Effector memory CD8-positive, alpha-beta T cell (primary cell): Measurements from ENCODE around the gene HM13.
A peak's percentile ranks its signal among the peaks of the same experiment; 100 is the strongest.
"Not testable (repeated sequence)": the region's sequence is repeated elsewhere in the genome, so short reads cannot be mapped to it uniquely, and the experiment has no call there.

ENCODE experiments used
- ATAC-seq: fragments of 150-1000 bp; cut with Tn5 transposase; replicated peaks from 2 replicates; pipeline ENCODE4 v1.10.0; 2021; ENCODE audit warnings: mild to moderate bottlenecking, moderate library complexity
- DNase-seq, 3 experiments: peaks; one replicate each; pipeline ENCODE4 v3.0.0; 2021
- H3K27ac Mint-ChIP-seq, 2 donors: one replicate each; pipeline ENCODE4 v1.8.0; 2022; ENCODE audit warnings: mild to moderate bottlenecking in 2 of 2, mixed read lengths in 2 of 2, moderate library complexity in 2 of 2
- H3K27me3 Mint-ChIP-seq, 2 donors: one replicate each; pipeline ENCODE4 v1.8.0; 2022; ENCODE audit warnings: mixed read lengths in 2 of 2
- H3K36me3 Mint-ChIP-seq: one replicate; pipeline ENCODE4 v1.8.0; 2022; ENCODE audit warnings: mild to moderate bottlenecking, moderate library complexity, mixed read lengths; ENCODE audit not compliant: insufficient read depth
- H3K4me1 Mint-ChIP-seq, 2 donors: one replicate each; pipeline ENCODE4 v1.8.0; 2022; ENCODE audit warnings: low read depth in 2 of 2, mixed read lengths in 2 of 2
- H3K4me3 Mint-ChIP-seq, 2 donors: one replicate each; pipeline ENCODE4 v1.8.0; 2022; ENCODE audit warnings: mild to moderate bottlenecking in 2 of 2, mixed read lengths in 2 of 2, moderate library complexity in 2 of 2
- H3K9me3 Mint-ChIP-seq, 2 donors: one replicate each; pipeline ENCODE4 v1.8.0; 2022; ENCODE audit warnings: mixed read lengths in 2 of 2

Gene HM13

GRCh38 chr20:31597481-31597855 lies 83.2 kb downstream of the HM13 start:
- peaks cover 2 to 31% of the 10 kb centered on the region in 2 donors for H3K27me3 Mint-ChIP-seq
- no peak overlapping the region for H3K27ac Mint-ChIP-seq
- ATAC-seq (no peak), DNase-seq (no peak)
- H3K9me3 Mint-ChIP-seq, result no peaks in the 10 kb centered on the region
- H3K4me1 Mint-ChIP-seq, result peaks cover 2 to 3% of the 10 kb centered on the region in 2 donors
- H3K4me3 Mint-ChIP-seq, result no peak overlapping the region
- peaks cover 3% of the 10 kb centered on the region for H3K36me3 Mint-ChIP-seq

GRCh38 chr20:31602431-31602778 lies 88.2 kb downstream of the HM13 start:
- no peaks in the 10 kb centered on the region for H3K9me3 Mint-ChIP-seq
- peak overlapping the region in 1 of 2 donors; percentile 66 for H3K4me3 Mint-ChIP-seq
- H3K27ac Mint-ChIP-seq, result peak overlapping the region; percentile 57 to 92
- peaks cover 26 to 31% of the 10 kb centered on the region in 2 donors for H3K4me1 Mint-ChIP-seq
- ATAC-seq (no peak), DNase-seq (no peak)
- H3K27me3 Mint-ChIP-seq, result peaks cover 31 to 37% of the 10 kb centered on the region in 2 donors
- peaks cover 34% of the 10 kb centered on the region for H3K36me3 Mint-ChIP-seq

GRCh38 chr20:31602779-31603441 lies 88.7 kb downstream of the HM13 start:
- H3K4me3 Mint-ChIP-seq, result peak overlapping the region; percentile 66 to 68
- DNase-seq (peak; percentile 51 to 55 (median 54)), ATAC-seq (peak; percentile 67)
- peaks cover 34% of the 10 kb centered on the region for H3K36me3 Mint-ChIP-seq
- H3K27me3 Mint-ChIP-seq, result peaks cover 33 to 42% of the 10 kb centered on the region in 2 donors
- H3K27ac Mint-ChIP-seq, result peak overlapping the region; percentile 57 to 92
- H3K9me3 Mint-ChIP-seq, result no peaks in the 10 kb centered on the region
- H3K4me1 Mint-ChIP-seq, result peaks cover 26 to 31% of the 10 kb centered on the region in 2 donors

GRCh38 chr20:31603822-31604566 lies 89.8 kb downstream of the HM13 start:
- ATAC-seq (peak; percentile 58), DNase-seq (peak; percentile 74 to 79 (median 77))
- Mint-ChIP-seq H3K4me1 (peaks cover 26 to 31% of the 10 kb centered on the region in 2 donors), H3K4me3 (peak overlapping the region; percentile 83 to 87), H3K27ac (peak overlapping the region; percentile 76 to 92), H3K9me3 (no peaks in the 10 kb centered on the region), H3K27me3 (peaks cover 33 to 46% of the 10 kb centered on the region in 2 donors), H3K36me3 (peaks cover 34% of the 10 kb centered on the region)

- peaks cover 26 to 31% of the 10 kb centered on the region in 2 donors for H3K4me1 Mint-ChIP-seq
- DNase-seq, result no peak
- peaks cover 33 to 46% of the 10 kb centered on the region in 2 donors for H3K27me3 Mint-ChIP-seq
- H3K36me3 Mint-ChIP-seq, result peaks cover 34% of the 10 kb centered on the region
- ATAC-seq, result no peak
- H3K9me3 Mint-ChIP-seq, result no peaks in the 10 kb centered on the region
- H3K4me3 Mint-ChIP-seq, result peak overlapping the region; percentile 83 to 87
- peak overlapping the region; percentile 76 to 92 for H3K27ac Mint-ChIP-seq
Observed at GRCh38 chr20:31604567-31605030, 90.4 kb downstream of the HM13 start.

GRCh38 chr20:31605031-31605901 lies 91.0 kb downstream of the HM13 start, which contains the start of gene ID1:
Gene ID1 (plus strand): TSS chr20:31605289. CDS start chr20:31605388, 99 bp downstream.
- peak within 1 kb of the TSS; percentile 83 to 87 for H3K4me3 Mint-ChIP-seq
- H3K27ac Mint-ChIP-seq, result peak within 1 kb of the TSS; percentile 76 to 92
- H3K9me3 Mint-ChIP-seq, result no peaks in the 10 kb centered on the region
- peak; percentile 80 for ATAC-seq
- DNase-seq, result peak; percentile 88 to 89 (median 89)
- H3K4me1 Mint-ChIP-seq, result peaks cover 26 to 31% of the 10 kb centered on the region in 2 donors
- peaks cover 33 to 46% of the 10 kb centered on the region in 2 donors for H3K27me3 Mint-ChIP-seq
- peaks cover 34% of the 10 kb centered on the region for H3K36me3 Mint-ChIP-seq

GRCh38 chr20:31605902-31606803 lies 91.9 kb downstream of the HM13 start:
- peak overlapping the region in 1 of 2 donors; percentile 92 for H3K27ac Mint-ChIP-seq
- peaks cover 33 to 47% of the 10 kb centered on the region in 2 donors for H3K27me3 Mint-ChIP-seq
- peak overlapping the region; percentile 83 to 87 for H3K4me3 Mint-ChIP-seq
- peaks cover 31% of the 10 kb centered on the region for H3K36me3 Mint-ChIP-seq
- peaks cover 26 to 31% of the 10 kb centered on the region in 2 donors for H3K4me1 Mint-ChIP-seq
- peak in 1 of 3 experiments; percentile 19 for DNase-seq
- no peak for ATAC-seq
- no peaks in the 10 kb centered on the region for H3K9me3 Mint-ChIP-seq

- ATAC-seq (no peak), DNase-seq (no peak)
- Mint-ChIP-seq H3K4me1 (peaks cover 26 to 31% of the 10 kb centered on the region in 2 donors), H3K27me3 (peaks cover 33 to 53% of the 10 kb centered on the region in 2 donors), H3K4me3 (no peak overlapping the region), H3K9me3 (no peaks in the 10 kb centered on the region), H3K36me3 (peaks cover 31% of the 10 kb centered on the region), H3K27ac (no peak overlapping the region)
Observed at GRCh38 chr20:31606804-31607639, 92.8 kb downstream of the HM13 start.

- H3K27me3 Mint-ChIP-seq, result peaks cover 29 to 47% of the 10 kb centered on the region in 2 donors
- no peak for DNase-seq
- H3K36me3 Mint-ChIP-seq, result peaks cover 33% of the 10 kb centered on the region
- peaks cover 24 to 26% of the 10 kb centered on the region in 2 donors for H3K4me1 Mint-ChIP-seq
- H3K4me3 Mint-ChIP-seq, result no peak overlapping the region
- ATAC-seq, result no peak
- H3K27ac Mint-ChIP-seq, result no peak overlapping the region
- no peaks in the 10 kb centered on the region for H3K9me3 Mint-ChIP-seq
Observed at GRCh38 chr20:31607640-31608250, 93.5 kb downstream of the HM13 start.

- DNase-seq (no peak), ATAC-seq (no peak)
- H3K4me1 Mint-ChIP-seq, result peaks cover 22 to 24% of the 10 kb centered on the region in 2 donors
- H3K4me3 Mint-ChIP-seq, result no peak overlapping the region
- no peaks in the 10 kb centered on the region for H3K9me3 Mint-ChIP-seq
- peaks cover 25 to 42% of the 10 kb centered on the region in 2 donors for H3K27me3 Mint-ChIP-seq
- peaks cover 33% of the 10 kb centered on the region for H3K36me3 Mint-ChIP-seq
- no peak overlapping the region for H3K27ac Mint-ChIP-seq
Observed at GRCh38 chr20:31608251-31608945, 94.2 kb downstream of the HM13 start.

- H3K9me3 Mint-ChIP-seq, H3K27ac Mint-ChIP-seq, ATAC-seq, H3K4me3 Mint-ChIP-seq, H3K4me1 Mint-ChIP-seq, DNase-seq: not testable (repeated sequence)
- Mint-ChIP-seq H3K36me3 (peaks cover 14% of the 10 kb centered on the region), H3K27me3 (peaks cover 7 to 22% of the 10 kb centered on the region in 2 donors)
Observed at GRCh38 chr20:31612271-31612640, 98.0 kb downstream of the HM13 start.
